Peyer's patch (tissue), 4 donors: ENCODE results near the gene MLLT10.

Experiments used
- POLR2A ChIP-seq, 2 donors: fragments of 450-650 bp; IDR thresholded peaks; one replicate each; pipeline ENCODE4 v1.5.1; 2017; ENCODE audit warnings: antibody characterized with exemption in 2 of 2, mild to moderate bottlenecking in 2 of 2, moderate library complexity in 2 of 2
- TF ChIP-seq, protein P1 (sequence below), 6 experiments: fragments of 450-650 bp in 4 of 6; fragments of 200-600 bp in 2 of 6; sonication (generic) in 1 of 6; IDR thresholded peaks; one replicate each; pipeline ENCODE4 v1.5.1; 2017 to 2019; ENCODE audit warnings: antibody characterized with exemption in 6 of 6, mild to moderate bottlenecking in 3 of 6, moderate library complexity in 1 of 6

DNA sequence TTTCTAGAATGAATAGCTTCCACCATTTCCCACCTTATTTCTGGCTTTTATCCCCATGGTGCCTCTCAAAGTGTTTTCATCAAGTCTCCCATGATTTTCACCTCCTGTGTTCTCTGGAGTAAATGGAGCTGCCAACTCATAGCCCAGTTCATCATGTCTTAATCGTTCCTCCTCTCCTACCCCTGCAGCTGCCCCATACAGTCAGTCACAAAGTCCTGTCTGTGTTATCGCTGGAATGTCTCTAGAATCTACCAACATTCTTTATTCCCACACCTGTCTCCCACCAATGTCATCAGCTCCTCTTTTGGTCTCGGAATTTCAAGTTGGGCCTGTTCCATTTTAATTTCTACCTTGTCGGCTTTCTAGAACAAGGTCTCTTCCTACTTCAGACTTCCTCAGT lies 178.9 kb downstream of the MLLT10 start:
- TF ChIP-seq, protein P1, sequence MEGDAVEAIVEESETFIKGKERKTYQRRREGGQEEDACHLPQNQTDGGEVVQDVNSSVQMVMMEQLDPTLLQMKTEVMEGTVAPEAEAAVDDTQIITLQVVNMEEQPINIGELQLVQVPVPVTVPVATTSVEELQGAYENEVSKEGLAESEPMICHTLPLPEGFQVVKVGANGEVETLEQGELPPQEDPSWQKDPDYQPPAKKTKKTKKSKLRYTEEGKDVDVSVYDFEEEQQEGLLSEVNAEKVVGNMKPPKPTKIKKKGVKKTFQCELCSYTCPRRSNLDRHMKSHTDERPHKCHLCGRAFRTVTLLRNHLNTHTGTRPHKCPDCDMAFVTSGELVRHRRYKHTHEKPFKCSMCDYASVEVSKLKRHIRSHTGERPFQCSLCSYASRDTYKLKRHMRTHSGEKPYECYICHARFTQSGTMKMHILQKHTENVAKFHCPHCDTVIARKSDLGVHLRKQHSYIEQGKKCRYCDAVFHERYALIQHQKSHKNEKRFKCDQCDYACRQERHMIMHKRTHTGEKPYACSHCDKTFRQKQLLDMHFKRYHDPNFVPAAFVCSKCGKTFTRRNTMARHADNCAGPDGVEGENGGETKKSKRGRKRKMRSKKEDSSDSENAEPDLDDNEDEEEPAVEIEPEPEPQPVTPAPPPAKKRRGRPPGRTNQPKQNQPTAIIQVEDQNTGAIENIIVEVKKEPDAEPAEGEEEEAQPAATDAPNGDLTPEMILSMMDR (IDR thresholded peaks at IDR 0.05): no peak
- no peak for TF ChIP-seq POLR2A (IDR thresholded peaks at IDR 0.05)
